Sigmoid colon (tissue), 4 donors: ENCODE results near the gene GDPD5.

Source experiments
- CTCF ChIP-seq, 4 experiments: fragments of 450-650 bp in 3 of 4; fragments of 200-600 bp in 1 of 4; IDR thresholded peaks; one replicate each; pipeline ENCODE4 v1.5.1; 2016 to 2019; ENCODE audit warnings: antibody characterized with exemption in 4 of 4, mild to moderate bottlenecking in 3 of 4, moderate library complexity in 2 of 4
- EP300 ChIP-seq, 4 donors: sonication (generic); formaldehyde crosslinking; IDR thresholded peaks; one replicate each; pipeline ENCODE4 v1.6.1; 2017; ENCODE audit warnings: antibody characterized with exemption in 4 of 4
- POLR2A ChIP-seq, 2 donors: fragments of 450-650 bp; IDR thresholded peaks; one replicate each; pipeline ENCODE4 v1.6.1; 2016; ENCODE audit warnings: antibody characterized with exemption in 2 of 2, mild to moderate bottlenecking in 2 of 2, moderate library complexity in 2 of 2

GRCh38 chr11:75510004-75510722 is 15.6 kb downstream of the GDPD5 start:
- TF ChIP-seq CTCF (IDR thresholded peaks at IDR 0.05) (no peak), POLR2A (IDR thresholded peaks at IDR 0.05) (no peak), EP300 (IDR thresholded peaks at IDR 0.05) (no peak)
